HepG2 (cell line): ENCODE data around the gene THY1. TPM values are rescaled to one million over a fixed set of nuclear protein-coding genes. Genes with fewer than 3 reads are reported as not detected.

ENCODE experiments used
- ATAC-seq: fragments of 200-7000 bp; cut with Tn5 transposase; 3 replicates; pipeline ENCODE4 v1.9.1; 2020; ENCODE audit warnings: mild to moderate bottlenecking, moderate library complexity
- BruUV-seq: library from RNA; stranded (reverse); fragments of 400-500 nt; replicated peaks from 2 replicates; lab custom pipeline; 2021; lab: Mats Ljungman, UMichigan
- CTCF ChIA-PET: fragments of 300-600 bp; formaldehyde crosslinking; extraction: SDS; loops from one replicate; lab custom pipeline; 2021; ENCODE audit warnings: low total read pairs, inconsistent platforms, low intra/inter-chr PET ratio; lab: Yijun Ruan, JAX
- POLR2A ChIA-PET: fragments of 350-600 bp; sonication (Branson Sonifier 250); formaldehyde crosslinking; loops from one replicate; lab custom pipeline; 2020; ENCODE audit warnings: antibody characterized with exemption, inconsistent platforms; lab: Yijun Ruan, JAX
- DNase-seq: peaks from one replicate; pipeline ENCODE4 v3.0.0-alpha.2; 2015; ENCODE audit warnings: low spot score
- FAIRE-seq: peaks from 3 replicates; lab custom pipeline; 2011; peaks lifted over from hg19 to GRCh38; lab: Jason Lieb, UNC
- H2AFZ ChIP-seq: one replicate; pipeline ENCODE4 v1.6.1; 2011; ENCODE audit warnings: low read length, inconsistent platforms
- H3K27ac ChIP-seq: fragments of 300-600 bp; 3 replicates; pipeline ENCODE4 v1.8.0; 2011; ENCODE audit warnings: mixed run types, mild to moderate bottlenecking, mixed read lengths, low read length, inconsistent platforms; ENCODE audit not compliant: insufficient read depth; ENCODE audit errors: extremely low read length
- H3K27me3 ChIP-seq, 2 experiments: fragments of 200-600 bp in 1 of 2; 2 replicates in 1 of 2; 3 replicates in 1 of 2; pipeline versions ENCODE4 v1.6.0 to v1.8.0; 2011; ENCODE audit warnings: low read length in 2 of 2, mild to moderate bottlenecking in 2 of 2, moderate library complexity in 2 of 2, inconsistent platforms in 1 of 2; ENCODE audit not compliant: insufficient read depth in 2 of 2, control insufficient read depth in 1 of 2
- H3K36me3 ChIP-seq, 2 experiments: fragments of 200-600 bp in 1 of 2; replicated peaks in 1 of 2; 2 replicates in 1 of 2; 3 replicates in 1 of 2; pipeline versions ENCODE4 v1.5.1 to v1.8.0; 2011; ENCODE audit warnings: low read length in 2 of 2, inconsistent platforms in 1 of 2; ENCODE audit not compliant: insufficient read depth in 2 of 2, control insufficient read depth in 1 of 2
- H3K4me1 ChIP-seq: 2 replicates; pipeline ENCODE4 v1.5.1; 2012; ENCODE audit warnings: low read length, inconsistent platforms; ENCODE audit not compliant: insufficient read depth
- H3K4me2 ChIP-seq: 2 replicates; pipeline ENCODE4 v1.6.0; 2011; ENCODE audit warnings: low read depth, low read length, inconsistent platforms
- H3K4me3 ChIP-seq, 3 experiments: fragments of 200-600 bp in 1 of 3; sonication (generic), shearing (Covaris generic) in 1 of 3; replicated peaks in 1 of 3; 2 replicates each; pipeline ENCODE4 v1.5.1; 2011 to 2016; ENCODE audit warnings: low read length in 3 of 3, inconsistent platforms in 2 of 3, low read depth in 2 of 3, mild to moderate bottlenecking in 2 of 3, control low read depth in 1 of 3, mixed read lengths in 1 of 3; ENCODE audit not compliant: insufficient read depth in 1 of 3
- H3K79me2 ChIP-seq: one replicate; pipeline ENCODE4 v1.6.1; 2011; ENCODE audit warnings: low read length, inconsistent platforms; ENCODE audit not compliant: insufficient read depth
- H3K9ac ChIP-seq: 2 replicates; pipeline ENCODE4 v1.6.0; 2011; ENCODE audit warnings: mild to moderate bottlenecking, low read depth, low read length, inconsistent platforms; ENCODE audit not compliant: insufficient read depth
- H3K9me3 ChIP-seq: 2 replicates; pipeline ENCODE4 v1.5.1; 2012; ENCODE audit warnings: mild to moderate bottlenecking, low read length
- H4K20me1 ChIP-seq: 2 replicates; pipeline ENCODE4 v1.6.0; 2011; ENCODE audit warnings: inconsistent platforms, mild to moderate bottlenecking, low read length, moderate library complexity; ENCODE audit not compliant: insufficient read depth
- ATM ChIP-seq: fragments of 450-650 bp; IDR thresholded peaks from 2 replicates; pipeline ENCODE4 v1.7.1; 2017; ENCODE audit warnings: mild to moderate bottlenecking, borderline replicate concordance
- HNRNPUL1 ChIP-seq: fragments of 200-400 bp; formaldehyde crosslinking; IDR thresholded peaks from 2 replicates; pipeline ENCODE4 v1.6.1; 2017; ENCODE audit warnings: low read depth, mild to moderate bottlenecking, low read length, moderate library complexity
- ISL2 ChIP-seq: sonication (generic); formaldehyde crosslinking; IDR thresholded peaks from 2 replicates; pipeline ENCODE4 v1.5.0; 2020; ENCODE audit warnings: missing genetic modification reagents
- MZF1 ChIP-seq: sonication (generic); formaldehyde crosslinking; IDR thresholded peaks from 2 replicates; pipeline ENCODE4 v1.8.1; 2023; ENCODE audit warnings: mild to moderate bottlenecking, missing genetic modification reagents, borderline replicate concordance
- PHF20 ChIP-seq: sonication (generic); formaldehyde crosslinking; IDR thresholded peaks from 2 replicates; pipeline ENCODE4 v1.5.0; 2020; ENCODE audit warnings: mild to moderate bottlenecking, missing genetic modification reagents
- RBAK ChIP-seq: sonication (generic); formaldehyde crosslinking; IDR thresholded peaks from 2 replicates; pipeline ENCODE4 v1.5.1; 2020; ENCODE audit warnings: mild to moderate bottlenecking, missing genetic modification reagents
- SP4 ChIP-seq: sonication (generic); formaldehyde crosslinking; IDR thresholded peaks from 2 replicates; pipeline ENCODE4 v1.8.1; 2023; ENCODE audit warnings: mild to moderate bottlenecking, missing genetic modification reagents
- THAP11 ChIP-seq: IDR thresholded peaks from 2 replicates; pipeline ENCODE4 v1.6.1; 2016; ENCODE audit warnings: missing biosample characterization, missing genetic modification reagents
- ZMYM4 ChIP-seq: sonication (generic); formaldehyde crosslinking; IDR thresholded peaks from 2 replicates; pipeline ENCODE4 v1.8.1; 2023; ENCODE audit warnings: mild to moderate bottlenecking, missing genetic modification reagents
- ZNF230 ChIP-seq: sonication (generic); formaldehyde crosslinking; IDR thresholded peaks from 2 replicates; pipeline ENCODE4 v1.4.0; 2020; ENCODE audit warnings: mild to moderate bottlenecking, missing genetic modification reagents
- ZNF253 ChIP-seq: sonication (generic); formaldehyde crosslinking; IDR thresholded peaks from 2 replicates; pipeline ENCODE4 v1.8.0; 2022; ENCODE audit warnings: mild to moderate bottlenecking, missing genetic modification reagents, borderline replicate concordance
- ZNF260 ChIP-seq: sonication (generic); formaldehyde crosslinking; IDR thresholded peaks from 2 replicates; pipeline ENCODE4 v1.4.0; 2020; ENCODE audit warnings: missing genetic modification reagents, low read depth, mild to moderate bottlenecking, borderline replicate concordance
- ZNF34 ChIP-seq: sonication (generic); formaldehyde crosslinking; IDR thresholded peaks from 2 replicates; pipeline ENCODE4 v1.4.0; 2020; ENCODE audit warnings: mild to moderate bottlenecking, missing genetic modification reagents, borderline replicate concordance
- WGBS: methylation state at CpG from one replicate; pipeline ENCODE4 v1.1.6; 2017; ENCODE audit warnings: low lambda C conversion rate; 5-methylcytosine and 5-hydroxymethylcytosine counted together
- in situ Hi-C: cut with HindIII; loops from 2 replicates; pipeline ENCODE4 v1.10.0; 2017; ENCODE audit warnings: low pct_unique_long_range_greater_than_20kb; ENCODE audit not compliant: extremely low pct_ligation_motif_present
- intact Hi-C: fragments of 100-400 bp; cut with micrococcal nuclease; formaldehyde crosslinking; loops from one replicate; pipeline ENCODE4 v1.10.0; 2022; ENCODE audit not compliant: unreplicated experiment
- polyA plus RNA-seq, 8 experiments: library from polyadenylated mRNA; depleted of rRNA in 3 of 8; stranded (reverse) in 7 of 8; unstranded in 1 of 8; fragments of >200 nt; fragmentation: Illumina TruSeq in 4 of 8; extraction: Trizol in 4 of 8; gene quantifications; 2 replicates each; pipeline versions ENCODE4 v1.2.1 to v1.2.3, GENCODE V29; 2011 to 2016; ENCODE audit warnings: low read depth in 4 of 8, missing spikeins in 1 of 8, mixed read lengths in 1 of 8; ENCODE audit not compliant: insufficient read depth in 1 of 8
- total RNA-seq, 5 experiments: library from RNA; depleted of rRNA; stranded (reverse); fragments of >200 nt; fragmentation: Illumina TruSeq; extraction: Trizol; gene quantifications; 2 replicates each; pipeline ENCODE4 v1.2.3, GENCODE V29; 2016; ENCODE audit warnings: low read depth in 1 of 5

THY1 gene
- total and polyA plus RNA-seq, 2 of the 13 experiments (the other 11 are each of a cell fraction or from before 2014, with no cell fraction given) = not detected

GRCh38 chr11:119420631-119421030 lies 2.3 kb downstream of the THY1 start:
- DNase-seq = no peak
- Histone ChIP-seq H3K4me1 (peaks cover 11% of the 10 kb centered on the region; the same call in 1 of the 2 replicates), H3K9me3 (no peaks in the 10 kb centered on the region), H3K9ac (no peak overlapping the region), H3K27me3 (no peaks in the 10 kb centered on the region; a peak in 2 of 5 replicates), H4K20me1 (no peaks in the 10 kb centered on the region), H3K79me2 (no peaks in the 10 kb centered on the region), H3K4me2 (no peak overlapping the region), H3K4me3 (no peak overlapping the region), H3K36me3 (no peaks in the 10 kb centered on the region), H2AFZ (no peak overlapping the region), H3K27ac (no peak overlapping the region)
- TF ChIP-seq ZMYM4 (CRISPR knock-in tag) (no peak), RBAK (CRISPR knock-in tag) (no peak), HNRNPUL1 (no peak), ZNF34 (CRISPR knock-in tag) (no peak), MZF1 (CRISPR knock-in tag) (no peak), ISL2 (CRISPR knock-in tag) (no peak), ZNF230 (CRISPR knock-in tag) (no peak), SP4 (CRISPR knock-in tag) (no peak), PHF20 (CRISPR knock-in tag) (no peak), ATM (no peak), THAP11 (CRISPR knock-in tag) (no peak), ZNF253 (no peak), ZNF260 (CRISPR knock-in tag) (no peak)
- no TSS peak for BruUV-seq
- no peak for ATAC-seq
- in situ Hi-C loops (no loop called here), intact Hi-C loops (no loop called here)
- CTCF ChIA-PET = no interaction called here
- WGBS = 86% methylated on average over 8 of the region's 8 CpGs
- no peak for FAIRE-seq
- POLR2A ChIA-PET = no interaction called here
